Regular cardiac myocyte (primary cell): ENCODE data around the gene PCDHA7. TPM values are rescaled to one million over a fixed set of nuclear protein-coding genes. Genes with fewer than 3 reads are reported as not detected.

Experiments used
- total RNA-seq: library from RNA; depleted of rRNA; stranded (reverse); fragments of >200 nt; gene quantifications from 2 replicates; pipeline ENCODE4 v1.2.3, GENCODE V29; 2014

The PCDHA7 gene
- total RNA-seq, 1 donor from 2014 or later, result 2.5 TPM

DNA sequence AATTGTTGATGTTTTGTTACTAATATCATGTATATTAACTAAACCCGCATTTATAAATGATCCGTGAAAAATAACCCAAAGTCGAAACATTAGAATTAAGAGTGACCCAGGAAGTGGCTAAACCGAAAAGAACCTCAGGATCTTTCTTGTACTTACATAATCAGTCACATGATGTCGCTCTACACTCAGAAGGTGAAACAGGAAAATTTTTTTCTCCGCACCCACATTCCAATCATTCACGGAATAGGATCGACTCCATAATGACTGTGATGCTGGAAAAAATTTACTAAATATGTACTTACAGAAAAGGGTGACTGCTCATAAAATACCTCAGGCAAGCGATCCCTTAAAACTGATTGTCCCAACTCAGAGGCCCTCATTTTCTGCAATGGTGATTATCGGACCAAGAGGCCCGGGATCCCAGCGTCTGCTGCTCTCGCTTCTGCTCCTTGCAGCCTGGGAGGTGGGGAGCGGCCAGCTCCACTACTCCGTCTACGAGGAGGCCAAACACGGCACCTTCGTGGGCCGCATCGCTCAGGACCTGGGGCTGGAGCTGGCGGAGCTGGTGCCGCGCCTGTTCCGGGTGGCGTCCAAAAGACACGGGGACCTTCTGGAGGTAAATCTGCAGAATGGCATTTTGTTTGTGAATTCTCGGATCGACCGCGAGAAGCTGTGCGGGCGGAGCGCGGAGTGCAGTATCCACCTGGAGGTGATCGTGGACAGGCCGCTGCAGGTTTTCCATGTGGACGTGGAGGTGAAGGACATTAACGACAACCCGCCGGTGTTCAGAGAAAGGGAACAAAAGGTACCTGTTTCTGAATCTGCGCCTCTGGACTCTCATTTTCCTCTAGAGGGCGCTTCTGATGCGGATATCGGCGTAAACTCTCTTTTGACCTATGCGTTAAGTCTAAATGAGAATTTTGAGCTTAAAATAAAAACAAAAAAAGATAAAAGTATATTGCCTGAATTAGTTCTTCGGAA lies 41.3 kb downstream of the PCDHA7 start, which contains the start of gene PCDHA12:
Gene PCDHA12 (plus strand): TSS at position 224 of the 981 bp plus-strand sequence. CDS start 165 bp downstream, at position 389.

DNA sequence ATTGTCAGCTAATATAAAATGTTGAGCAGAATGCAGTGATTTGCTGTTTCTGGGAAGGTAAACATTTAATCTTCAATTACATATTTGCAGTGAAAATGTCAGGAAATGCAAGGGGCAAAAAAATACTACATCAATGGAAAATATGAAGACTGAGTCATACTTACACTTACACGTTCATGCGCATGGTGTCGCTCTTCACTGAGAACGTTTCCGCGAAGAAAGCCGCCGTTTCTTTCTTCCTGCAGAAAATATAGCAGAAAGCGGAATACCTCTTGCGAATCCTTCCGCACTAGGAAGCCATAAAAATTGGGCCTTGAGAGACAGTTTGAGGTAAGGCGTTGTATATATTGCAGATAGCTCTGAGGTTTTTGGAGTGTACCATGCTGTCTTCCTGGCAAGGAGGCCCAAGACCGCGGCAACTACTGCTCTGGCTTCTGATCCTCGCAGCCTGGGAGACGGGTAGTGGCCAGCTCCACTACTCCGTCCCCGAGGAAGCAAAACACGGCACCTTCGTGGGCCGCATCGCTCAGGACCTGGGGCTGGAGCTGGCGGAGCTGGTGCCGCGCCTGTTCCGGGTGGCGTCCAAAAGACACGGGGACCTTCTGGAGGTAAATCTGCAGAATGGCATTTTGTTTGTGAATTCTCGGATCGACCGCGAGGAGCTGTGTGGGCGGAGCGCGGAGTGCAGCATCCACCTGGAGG lies 48.0 kb downstream of the PCDHA7 start, which contains the start of gene PCDHA13:
Gene PCDHA13 (plus strand): TSS at position 236 of the 702 bp plus-strand sequence. CDS start 145 bp downstream, at position 381.

Other genes with a start within 250 kb of the PCDHA7 start
- 3.3 and 25.1 TPM in 2 replicates for gene CD14, start 201.1 kb upstream of the PCDHA7 start, total RNA-seq
- 7.6 and 14.0 TPM in 2 replicates for gene TMCO6, start 194.8 kb upstream of the PCDHA7 start, total RNA-seq
- gene NDUFA2, start 186.6 kb upstream of the PCDHA7 start, total RNA-seq, result 42.6 and 46.5 TPM in 2 replicates
- 93.6 and 125 TPM in 2 replicates for gene IK, start 186.4 kb upstream of the PCDHA7 start, total RNA-seq
- gene WDR55, start 169.4 kb upstream of the PCDHA7 start, total RNA-seq, result 31.3 and 53.9 TPM in 2 replicates
- gene DND1, start 160.7 kb upstream of the PCDHA7 start, total RNA-seq, result 0.28 TPM in 1 of 2 replicates, not detected in the other
- 50.5 and 125 TPM in 2 replicates for gene HARS1, start 142.9 kb upstream of the PCDHA7 start, total RNA-seq
- 27.8 and 29.9 TPM in 2 replicates for gene HARS2, start 142.8 kb upstream of the PCDHA7 start, total RNA-seq
- gene ZMAT2, start 133.8 kb upstream of the PCDHA7 start, total RNA-seq, result 72.7 and 81.1 TPM in 2 replicates
- gene PCDHA1, start 48.1 kb upstream of the PCDHA7 start, total RNA-seq, result 0.28 TPM in 1 of 2 replicates, not detected in the other
- under 0.01 TPM in 2 replicates for gene PCDHA2, start 39.4 kb upstream of the PCDHA7 start, total RNA-seq
- gene PCDHA3, start 33.2 kb upstream of the PCDHA7 start, total RNA-seq, result 0.19 and 1.1 TPM in 2 replicates
- gene PCDHA4, start 27.2 kb upstream of the PCDHA7 start, total RNA-seq, result 0.19 and 0.85 TPM in 2 replicates
- gene PCDHA5, start 12.7 kb upstream of the PCDHA7 start, total RNA-seq, result under 0.01 TPM in 2 replicates
- gene PCDHA6, start 6.3 kb upstream of the PCDHA7 start, total RNA-seq, result 0.38 and 3.1 TPM in 2 replicates
- under 0.01 TPM in 2 replicates for gene PCDHA8, start 6.9 kb downstream of the PCDHA7 start, total RNA-seq
- under 0.01 TPM in 2 replicates for gene PCDHA9, start 14.1 kb downstream of the PCDHA7 start, total RNA-seq
- 0.19 and 0.28 TPM in 2 replicates for gene PCDHA10, start 21.6 kb downstream of the PCDHA7 start, total RNA-seq
- under 0.01 and 0.28 TPM in 2 replicates for gene PCDHA11, start 34.7 kb downstream of the PCDHA7 start, total RNA-seq
- gene PCDHA12, start 41.0 kb downstream of the PCDHA7 start, total RNA-seq, result 0.28 TPM in 1 of 2 replicates, not detected in the other
- under 0.01 TPM in 1 of 2 replicates, not detected in the other for gene PCDHA13, start 47.9 kb downstream of the PCDHA7 start, total RNA-seq
- gene PCDHAC1, start 92.0 kb downstream of the PCDHA7 start, total RNA-seq, result under 0.01 and 0.56 TPM in 2 replicates
- gene PCDHAC2, start 132.2 kb downstream of the PCDHA7 start, total RNA-seq, result 0.19 and 1.4 TPM in 2 replicates
- gene PCDHB1, start 217.1 kb downstream of the PCDHA7 start, total RNA-seq, result not detected in 2 replicates